Mammary epithelial cell (primary cell): Measurements from ENCODE around the gene MLLT10.

Source experiments
- EZH2 ChIP-seq: IDR thresholded peaks from 2 replicates; pipeline ENCODE4 v1.6.1; 2012; ENCODE audit warnings: low read length, inconsistent platforms, borderline replicate concordance
- TF ChIP-seq, protein P1 (sequence below), 2 donors: IDR thresholded peaks in 1 of 2; conservative IDR thresholded peaks in 1 of 2; 2 replicates each; pipeline ENCODE4 v1.5.1; 2011 to 2012; ENCODE audit warnings: inconsistent platforms in 2 of 2, low read length in 2 of 2, mild to moderate bottlenecking in 2 of 2, control low read depth in 1 of 2, low read depth in 1 of 2; ENCODE audit not compliant: insufficient read depth in 1 of 2; ENCODE audit errors: extremely low read depth in 1 of 2

DNA sequence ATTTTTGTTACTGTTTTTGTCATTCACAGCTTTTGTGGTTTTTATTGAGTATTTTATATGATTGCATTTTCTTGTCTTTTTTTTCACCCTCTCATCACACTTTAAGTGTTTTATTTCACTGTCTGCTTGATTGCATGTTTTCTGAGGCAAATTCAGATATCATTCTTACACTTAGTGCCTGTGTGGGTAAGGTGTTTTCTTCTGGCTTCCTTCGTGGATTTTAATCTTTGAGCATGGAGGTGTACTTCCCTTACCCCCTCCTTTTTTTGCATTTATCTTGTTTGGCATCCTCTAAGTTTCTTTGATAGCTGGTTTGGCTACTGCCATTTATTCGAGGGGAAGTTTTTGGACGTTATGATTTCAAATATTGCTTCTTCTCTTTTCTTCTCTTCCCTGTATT, 127.9 kb downstream of the MLLT10 start:
- TF ChIP-seq, protein P1, sequence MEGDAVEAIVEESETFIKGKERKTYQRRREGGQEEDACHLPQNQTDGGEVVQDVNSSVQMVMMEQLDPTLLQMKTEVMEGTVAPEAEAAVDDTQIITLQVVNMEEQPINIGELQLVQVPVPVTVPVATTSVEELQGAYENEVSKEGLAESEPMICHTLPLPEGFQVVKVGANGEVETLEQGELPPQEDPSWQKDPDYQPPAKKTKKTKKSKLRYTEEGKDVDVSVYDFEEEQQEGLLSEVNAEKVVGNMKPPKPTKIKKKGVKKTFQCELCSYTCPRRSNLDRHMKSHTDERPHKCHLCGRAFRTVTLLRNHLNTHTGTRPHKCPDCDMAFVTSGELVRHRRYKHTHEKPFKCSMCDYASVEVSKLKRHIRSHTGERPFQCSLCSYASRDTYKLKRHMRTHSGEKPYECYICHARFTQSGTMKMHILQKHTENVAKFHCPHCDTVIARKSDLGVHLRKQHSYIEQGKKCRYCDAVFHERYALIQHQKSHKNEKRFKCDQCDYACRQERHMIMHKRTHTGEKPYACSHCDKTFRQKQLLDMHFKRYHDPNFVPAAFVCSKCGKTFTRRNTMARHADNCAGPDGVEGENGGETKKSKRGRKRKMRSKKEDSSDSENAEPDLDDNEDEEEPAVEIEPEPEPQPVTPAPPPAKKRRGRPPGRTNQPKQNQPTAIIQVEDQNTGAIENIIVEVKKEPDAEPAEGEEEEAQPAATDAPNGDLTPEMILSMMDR (conservative IDR thresholded peaks at IDR 0.05 in 1 of 2, IDR thresholded peaks at IDR 0.05 in 1 of 2; ENCODE audit: extremely low read depth in 1 of 2, insufficient read depth in 1 of 2, low read depth in 1 of 2, low read length in 2 of 2): no peak
- no peak for TF ChIP-seq EZH2
